Ovary (tissue), 3 donors: ENCODE data around the gene S100A1.

Experiments
- EP300 ChIP-seq: sonication (generic); formaldehyde crosslinking; IDR thresholded peaks from one replicate; pipeline ENCODE4 v1.6.1; 2017; ENCODE audit warnings: antibody characterized with exemption
- POLR2A ChIP-seq: fragments of 450-650 bp; IDR thresholded peaks from one replicate; pipeline ENCODE4 v1.6.1; 2017; ENCODE audit warnings: antibody characterized with exemption, mild to moderate bottlenecking, moderate library complexity
- TF ChIP-seq, protein P1 (sequence below), 3 donors: fragments of 450-650 bp in 2 of 3; fragments of 200-600 bp in 1 of 3; IDR thresholded peaks; one replicate each; pipeline versions ENCODE4 v1.5.1 to v1.8.0; 2016 to 2022; ENCODE audit warnings: antibody characterized with exemption in 3 of 3, mild to moderate bottlenecking in 1 of 3
- donor health status: DM: no; HTN: no; CAD: no.

DNA sequence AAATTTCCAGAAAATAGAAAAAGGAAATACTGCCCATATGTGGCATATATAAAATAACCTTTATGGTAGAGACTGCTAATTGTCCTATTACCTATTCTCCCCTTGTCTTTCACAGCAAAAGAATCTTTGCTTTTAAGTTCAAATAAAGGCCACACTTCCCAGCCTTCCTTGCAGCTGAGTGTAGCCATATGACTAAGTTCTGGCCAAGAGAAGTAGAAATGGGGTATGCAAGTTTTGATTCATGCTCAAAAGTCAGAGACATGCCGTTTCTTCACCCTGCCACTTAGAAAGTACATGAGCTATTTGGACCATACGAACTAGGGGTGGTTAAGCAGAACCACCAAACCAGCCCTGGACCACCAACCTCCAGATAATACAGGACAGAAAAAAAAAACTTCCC, 44.3 kb upstream of the S100A1 start:
- TF ChIP-seq POLR2A (no peak), EP300 (no peak)
- TF ChIP-seq, protein P1, sequence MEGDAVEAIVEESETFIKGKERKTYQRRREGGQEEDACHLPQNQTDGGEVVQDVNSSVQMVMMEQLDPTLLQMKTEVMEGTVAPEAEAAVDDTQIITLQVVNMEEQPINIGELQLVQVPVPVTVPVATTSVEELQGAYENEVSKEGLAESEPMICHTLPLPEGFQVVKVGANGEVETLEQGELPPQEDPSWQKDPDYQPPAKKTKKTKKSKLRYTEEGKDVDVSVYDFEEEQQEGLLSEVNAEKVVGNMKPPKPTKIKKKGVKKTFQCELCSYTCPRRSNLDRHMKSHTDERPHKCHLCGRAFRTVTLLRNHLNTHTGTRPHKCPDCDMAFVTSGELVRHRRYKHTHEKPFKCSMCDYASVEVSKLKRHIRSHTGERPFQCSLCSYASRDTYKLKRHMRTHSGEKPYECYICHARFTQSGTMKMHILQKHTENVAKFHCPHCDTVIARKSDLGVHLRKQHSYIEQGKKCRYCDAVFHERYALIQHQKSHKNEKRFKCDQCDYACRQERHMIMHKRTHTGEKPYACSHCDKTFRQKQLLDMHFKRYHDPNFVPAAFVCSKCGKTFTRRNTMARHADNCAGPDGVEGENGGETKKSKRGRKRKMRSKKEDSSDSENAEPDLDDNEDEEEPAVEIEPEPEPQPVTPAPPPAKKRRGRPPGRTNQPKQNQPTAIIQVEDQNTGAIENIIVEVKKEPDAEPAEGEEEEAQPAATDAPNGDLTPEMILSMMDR (IDR thresholded peaks at IDR 0.05), result no peak
